Astrocyte of the spinal cord (primary cell): ENCODE results near the gene RND1.

ENCODE experiments used
- DNase-seq: peaks from one replicate; pipeline ENCODE4 v3.0.0; 2011; ENCODE audit warnings: low read depth, low spot score
- H3K4me3 ChIP-seq: 2 replicates; pipeline ENCODE4 v1.5.1; 2011; ENCODE audit warnings: low read depth, mild to moderate bottlenecking, low read length, moderate library complexity
- CTCF ChIP-seq: IDR thresholded peaks from 2 replicates; pipeline ENCODE4 v1.5.1; 2012; ENCODE audit warnings: low read depth, mild to moderate bottlenecking, low read length, inconsistent platforms
- in situ Hi-C: cut with HindIII; loops from 2 replicates; pipeline ENCODE4 v1.10.0; 2017; ENCODE audit warnings: low sequenced_read_pairs

Gene RND1

GRCh38 chr12:48816143-48816854 lies 49.4 kb downstream of the RND1 start:
- TF ChIP-seq CTCF: no peak
- peak overlapping the region; percentile 87 for H3K4me3 ChIP-seq
- in situ Hi-C loops: no loop called here
- no peak for DNase-seq

GRCh38 chr12:48815126-48816110 lies 50.3 kb downstream of the RND1 start:
- no peak for TF ChIP-seq CTCF
- peak; percentile 83 for DNase-seq
- H3K4me3 ChIP-seq: peak overlapping the region; percentile 87
- in situ Hi-C loops: no loop called here

- peak; percentile 95 for TF ChIP-seq CTCF
- in situ Hi-C loops: no loop called here
- peak overlapping the region; percentile 87 for H3K4me3 ChIP-seq
- peak; percentile 75 for DNase-seq
Measured at GRCh38 chr12:48814262-48815125, 51.2 kb downstream of the RND1 start.

- peak overlapping the region; percentile 87 for H3K4me3 ChIP-seq
- no peak for TF ChIP-seq CTCF
- in situ Hi-C loops: no loop called here
- peak; percentile 47 for DNase-seq
Measured at GRCh38 chr12:48813465-48814261, 52.0 kb downstream of the RND1 start.

GRCh38 chr12:48812389-48812788 lies 53.3 kb downstream of the RND1 start:
- in situ Hi-C loops: no loop called here
- DNase-seq: no peak
- TF ChIP-seq CTCF: no peak
- no peak overlapping the region for H3K4me3 ChIP-seq
